K562 (cell line): ENCODE measurements around the gene PTPN12. TPM values are rescaled to one million over a fixed set of nuclear protein-coding genes. Genes with fewer than 3 reads are reported as not detected.

Experiments used
- CHD7 ChIP-seq: fragments of 200-600 bp; sonication (generic); IDR thresholded peaks from one replicate; pipeline ENCODE4 v1.6.1; 2012; ENCODE audit warnings: mild to moderate bottlenecking, low read depth, low read length, inconsistent platforms
- GTF2E2 ChIP-seq: fragments of 200-800 bp; sonication (Bioruptor generic); IDR thresholded peaks from 2 replicates; pipeline ENCODE4 v1.6.1; 2016; ENCODE audit warnings: missing genetic modification characterization, missing compliant biosample characterization
- MGA ChIP-seq: fragments of 450-650 bp; IDR thresholded peaks from 2 replicates; pipeline ENCODE4 v1.6.1; 2016; ENCODE audit warnings: mild to moderate bottlenecking, moderate library complexity
- SIRT6 ChIP-seq: IDR thresholded peaks from one replicate; pipeline ENCODE4 v1.6.1; 2012; ENCODE audit warnings: low read depth, mild to moderate bottlenecking, control low read depth, inconsistent platforms, low read length, moderate library complexity
- ZNF253 ChIP-seq: fragments of 250-450 bp; sonication (Bioruptor Pico); conservative IDR thresholded peaks from 2 replicates; pipeline ENCODE4 v1.6.1; 2021; ENCODE audit warnings: mild to moderate bottlenecking
- polyA plus RNA-seq, 8 experiments: library from polyadenylated mRNA; depleted of rRNA in 4 of 8; stranded (reverse) in 5 of 8; unstranded in 3 of 8; fragments of >200 nt; fragmentation: Nextera tagmentation in 2 of 8; fragmentation: Illumina TruSeq in 1 of 8; extraction: Ambion mirVana in 2 of 8; extraction: Trizol in 1 of 8; gene quantifications; 2 replicates each; pipeline versions ENCODE4 v1.2.1 to v1.2.3, GENCODE V29; 2011 to 2014; ENCODE audit warnings: inconsistent platforms in 1 of 8, missing spikeins in 1 of 8
- total RNA-seq, 7 experiments: library from RNA; depleted of rRNA in 6 of 7; stranded (reverse); fragments of >200 nt in 6 of 7; fragmentation: Illumina TruSeq in 2 of 7; extraction: Trizol in 2 of 7; gene quantifications; 2 replicates each; pipeline versions ENCODE4 v1.2.1 to v1.2.3, GENCODE V29; 2011 to 2021; ENCODE audit warnings: low replicate concordance in 1 of 7

Gene PTPN12
- total and polyA plus RNA-seq, 9 of the 15 experiments (the other 6 are each of a cell fraction or from before 2014, with no cell fraction given) = 15.3 to 79.8 (median 26.6) TPM

GRCh38 chr7:77544518-77544917 is 7.4 kb downstream of the PTPN12 start (continued):
- TF ChIP-seq CHD7 (no peak), MGA (no peak), GTF2E2 (tag) (no peak), ZNF253 (CRISPR knock-in tag) (no peak), SIRT6 (no peak)
